SK-N-SH (cell line): ENCODE data around the gene HOXA4. TPM values are rescaled to one million over a fixed set of nuclear protein-coding genes. Genes with fewer than 3 reads are reported as not detected.

ENCODE experiments used
- CTCF ChIA-PET: fragments of 300-600, 350-600 bp; formaldehyde crosslinking; extraction: SDS; loops from one replicate; lab custom pipeline; 2021; lab: Yijun Ruan, JAX
- POLR2A ChIA-PET: fragments of 350-600 bp; sonication (Branson Sonifier 250); formaldehyde crosslinking; extraction: SDS; loops from one replicate; lab custom pipeline; 2020; ENCODE audit warnings: antibody characterized with exemption, inconsistent platforms; lab: Yijun Ruan, JAX
- DNase-seq: peaks from one replicate; pipeline ENCODE4 v3.0.0; 2012
- H2AFZ ChIP-seq: fragments of 200-600 bp; sonication (generic); 2 replicates; pipeline ENCODE4 v1.8.1; 2016; ENCODE audit warnings: antibody characterized with exemption, mild to moderate bottlenecking, low read depth
- H3F3A ChIP-seq: fragments of 200-600 bp; sonication (generic); replicated peaks from 2 replicates; pipeline ENCODE3; 2016; ENCODE audit warnings: antibody characterized with exemption, mild to moderate bottlenecking; ENCODE audit not compliant: insufficient read depth
- H3K27ac ChIP-seq, 2 experiments: fragments of 200-500 bp in 1 of 2; fragments of 200-600 bp in 1 of 2; sonication (Bioruptor generic) in 1 of 2; sonication (generic), shearing (Covaris generic) in 1 of 2; 2 replicates each; pipeline versions ENCODE4 v1.5.1 to v1.6.1; 2014 to 2016; ENCODE audit warnings: low read depth in 2 of 2, inconsistent platforms in 1 of 2, low read length in 1 of 2, mild to moderate bottlenecking in 1 of 2, mixed read lengths in 1 of 2
- H3K27me3 ChIP-seq: fragments of 200-600 bp; sonication (generic), shearing (Covaris generic); 2 replicates; pipeline ENCODE4 v1.6.1; 2016; ENCODE audit warnings: mixed run types; ENCODE audit not compliant: insufficient read depth
- H3K36me3 ChIP-seq, 2 experiments: fragments of 200-500 bp in 1 of 2; fragments of 200-600 bp in 1 of 2; sonication (Bioruptor generic) in 1 of 2; sonication (generic) in 1 of 2; replicated peaks in 1 of 2; 2 replicates each; pipeline versions ENCODE3 to v1.5.1; 2014 to 2016; ENCODE audit warnings: low read length in 1 of 2, mild to moderate bottlenecking in 1 of 2; ENCODE audit not compliant: insufficient read depth in 2 of 2, control insufficient read depth in 1 of 2
- H3K4me1 ChIP-seq, 2 experiments: fragments of 200-500 bp in 1 of 2; fragments of 200-600 bp in 1 of 2; sonication (Bioruptor generic) in 1 of 2; sonication (generic), shearing (Covaris generic) in 1 of 2; 2 replicates each; pipeline versions ENCODE4 v1.5.1 to v1.6.1; 2014 to 2016; ENCODE audit warnings: low read depth in 1 of 2, low read length in 1 of 2, mixed run types in 1 of 2; ENCODE audit not compliant: insufficient read depth in 2 of 2, control insufficient read depth in 1 of 2
- H3K4me2 ChIP-seq: fragments of 200-600 bp; sonication (generic), shearing (Covaris generic); 2 replicates; pipeline ENCODE4 v1.6.1; 2017; ENCODE audit warnings: mixed run types
- H3K4me3 ChIP-seq, 2 experiments: fragments of 200-500 bp in 1 of 2; fragments of 200-600 bp in 1 of 2; sonication (Bioruptor generic) in 1 of 2; sonication (generic), shearing (Covaris generic) in 1 of 2; 2 replicates each; pipeline versions ENCODE4 v1.5.1 to v1.8.1; 2014 to 2016; ENCODE audit warnings: low read depth in 2 of 2, inconsistent platforms in 1 of 2, low read length in 1 of 2, mild to moderate bottlenecking in 1 of 2, mixed read lengths in 1 of 2, moderate library complexity in 1 of 2
- H3K79me2 ChIP-seq: fragments of 200-600 bp; sonication (generic); 2 replicates; pipeline ENCODE4 v1.8.1; 2017; ENCODE audit warnings: mild to moderate bottlenecking; ENCODE audit not compliant: insufficient read depth
- H3K9ac ChIP-seq: fragments of 200-600 bp; sonication (generic); 2 replicates; pipeline ENCODE4 v1.6.1; 2017; ENCODE audit warnings: mixed run types
- H3K9me2 ChIP-seq: fragments of 200-600 bp; sonication (generic); 2 replicates; pipeline ENCODE4 v1.6.1; 2017; ENCODE audit warnings: mixed run types
- H3K9me3 ChIP-seq: fragments of 200-600 bp; sonication (generic); 2 replicates; pipeline ENCODE4 v1.6.1; 2017; ENCODE audit warnings: mixed run types, mild to moderate bottlenecking, moderate library complexity
- H4K20me1 ChIP-seq: fragments of 200-600 bp; sonication (generic); 2 replicates; pipeline ENCODE4 v1.6.1; 2017; ENCODE audit warnings: mild to moderate bottlenecking, mixed run types; ENCODE audit not compliant: insufficient read depth
- EP300 ChIP-seq, 2 experiments: IDR thresholded peaks; 2 replicates each; pipeline versions ENCODE4 v1.4.0 to v1.6.1; 2012; ENCODE audit warnings: borderline replicate concordance in 1 of 2, low read depth in 1 of 2, low read length in 1 of 2
- EZH2phosphoT487 ChIP-seq: fragments of 200-600 bp; sonication (generic); IDR thresholded peaks from 2 replicates; pipeline ENCODE4 v1.6.1; 2017; ENCODE audit warnings: low read depth, mixed run types, mild to moderate bottlenecking, antibody characterized with exemption, moderate library complexity, borderline replicate concordance
- GATA2 ChIP-seq: sonication (generic); formaldehyde crosslinking; IDR thresholded peaks from 2 replicates; pipeline ENCODE4 v1.5.0; 2020; ENCODE audit warnings: mild to moderate bottlenecking, missing genetic modification reagents
- NFIC ChIP-seq: IDR thresholded peaks from 2 replicates; pipeline ENCODE4 v1.4.0; 2012; ENCODE audit warnings: borderline replicate concordance
- TCF12 ChIP-seq: IDR thresholded peaks from 2 replicates; pipeline ENCODE4 v1.4.0; 2012
- WGBS: methylation state at CpG from one replicate; pipeline ENCODE4 v1.1.6; 2017; ENCODE audit warnings: low lambda C conversion rate; 5-methylcytosine and 5-hydroxymethylcytosine counted together
- polyA plus RNA-seq, 3 experiments: library from polyadenylated mRNA; depleted of rRNA; stranded (reverse); fragments of >200 nt; gene quantifications; 2 replicates each; pipeline ENCODE4 v1.2.3, GENCODE V29; 2012
- TF ChIP-seq, protein P1 (sequence below): IDR thresholded peaks from 2 replicates; pipeline ENCODE4 v1.4.0; 2012; ENCODE audit warnings: low read depth, borderline replicate concordance

Gene HOXA4
- polyA plus RNA-seq, 1 of the 3 experiments (the other 2 are of a cell fraction): not detected

- 39% methylated on average over 18 of the region's 18 CpGs for WGBS
- Histone ChIP-seq H3K4me2 (no peak overlapping the region), H3K9ac (no peak overlapping the region), H3K4me3 (no peak overlapping the region), H3K36me3 (no peaks in the 10 kb centered on the region), H2AFZ (no peak overlapping the region), H3K9me2 (no peaks in the 10 kb centered on the region), H3F3A (no peaks in the 10 kb centered on the region), H3K27ac (no peak overlapping the region), H3K27me3 (peaks cover 100% of the 10 kb centered on the region), H3K79me2 (no peaks in the 10 kb centered on the region), H3K9me3 (no peaks in the 10 kb centered on the region), H3K4me1 (peaks cover 11 to 12% of the 10 kb centered on the region in 2 experiments; a peak in 1 of 4 replicates), H4K20me1 (no peaks in the 10 kb centered on the region)
- DNase-seq: no peak
- TF ChIP-seq TCF12 (no peak), EZH2phosphoT487 (0 out of 2 replicates have a peak, but pooled peaks have one; percentile 49)
- POLR2A ChIA-PET: no interaction called here
- CTCF ChIA-PET: interaction anchor here (0.8 to 3.8 kb wide), 13 partner anchors 10 to 1248 kb away, joined by 3 to 31 read pairs (median 4); partner anchors contain the start of genes HOXA3 and HOXA4
These were observed 10.8 kb upstream of the HOXA4 start for GRCh38 chr7:27141137-27141922.

DNA sequence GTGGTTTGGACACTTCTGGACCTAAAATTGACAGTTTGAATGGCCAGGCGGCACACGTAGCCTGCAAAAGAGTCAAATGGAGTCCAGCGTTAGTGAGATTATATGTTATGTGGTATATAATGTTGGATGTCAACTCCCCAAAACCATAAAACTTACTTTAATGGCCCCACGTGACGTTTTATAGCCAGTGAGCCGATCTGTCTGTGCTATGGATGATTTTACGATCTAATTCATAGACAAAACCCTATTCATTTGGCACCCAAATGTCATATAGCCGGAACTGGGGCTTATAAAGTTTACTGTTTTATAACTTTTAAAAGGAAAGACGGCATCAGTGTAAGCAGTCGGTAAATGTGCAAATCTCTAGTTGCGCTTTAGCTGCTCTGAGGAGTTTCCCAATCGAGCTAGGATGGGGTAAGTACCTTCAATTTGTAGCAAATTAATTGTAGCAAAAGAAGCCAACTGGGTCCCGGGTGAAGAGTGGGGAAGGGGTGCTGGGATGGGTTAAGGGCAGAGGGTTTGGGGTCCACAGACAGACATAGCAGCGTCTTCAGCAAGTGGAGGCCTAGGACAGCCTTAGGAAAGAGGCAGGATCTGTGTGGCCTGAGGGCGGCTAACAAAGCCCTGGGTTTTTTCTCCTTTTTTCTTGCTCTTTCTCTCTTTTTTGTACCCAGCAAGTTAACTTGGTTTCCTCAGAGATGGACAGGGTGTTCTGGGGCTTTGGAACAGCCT, 9.7 kb upstream of the HOXA4 start:
- Histone ChIP-seq H3K79me2 (no peaks in the 10 kb centered on the region), H3K4me2 (no peak overlapping the region), H3K27me3 (peaks cover 100% of the 10 kb centered on the region), H3K9me3 (no peaks in the 10 kb centered on the region), H3K4me3 (no peak overlapping the region), H3K27ac (no peak overlapping the region), H3K36me3 (no peaks in the 10 kb centered on the region), H3K9me2 (no peaks in the 10 kb centered on the region), H3K9ac (no peak overlapping the region), H3F3A (no peaks in the 10 kb centered on the region), H3K4me1 (peaks cover 11 to 12% of the 10 kb centered on the region in 2 experiments; a peak in 1 of 4 replicates), H2AFZ (no peak overlapping the region), H4K20me1 (no peaks in the 10 kb centered on the region)
- TF ChIP-seq GATA2 (no peak), NFIC (no peak), EP300 (IDR thresholded peaks at IDR 0.05; ENCODE audit: borderline replicate concordance in 1 of 2, low read depth in 1 of 2, low read length in 1 of 2) (no peak), EZH2phosphoT487 (0 out of 2 replicates have a peak, but pooled peaks have one; percentile 51)
- TF ChIP-seq, protein P1, sequence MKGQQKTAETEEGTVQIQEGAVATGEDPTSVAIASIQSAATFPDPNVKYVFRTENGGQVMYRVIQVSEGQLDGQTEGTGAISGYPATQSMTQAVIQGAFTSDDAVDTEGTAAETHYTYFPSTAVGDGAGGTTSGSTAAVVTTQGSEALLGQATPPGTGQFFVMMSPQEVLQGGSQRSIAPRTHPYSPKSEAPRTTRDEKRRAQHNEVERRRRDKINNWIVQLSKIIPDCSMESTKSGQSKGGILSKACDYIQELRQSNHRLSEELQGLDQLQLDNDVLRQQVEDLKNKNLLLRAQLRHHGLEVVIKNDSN: peak; percentile 18; the same call in 1 of the 2 replicates
- DNase-seq: no peak
- CTCF ChIA-PET: interaction anchor here (0.8 to 3.8 kb wide), 9 partner anchors 11 to 1050 kb away, joined by 3 to 31 read pairs (median 4); partner anchors contain the start of gene HOXA3
- WGBS: 19% methylated on average over 15 of the region's 15 CpGs
- POLR2A ChIA-PET: no interaction called here
